Right lobe of liver (tissue), 4 donors: ENCODE results near the gene CIDEC.

Experiments
- POLR2A ChIP-seq: fragments of 450-650 bp; IDR thresholded peaks from one replicate; pipeline ENCODE4 v1.6.1; 2017; ENCODE audit warnings: antibody characterized with exemption, mild to moderate bottlenecking
- TF ChIP-seq, protein P1 (sequence below), 4 donors: fragments of 200-600 bp in 3 of 4; fragments of 450-650 bp in 1 of 4; IDR thresholded peaks; one replicate each; pipeline versions ENCODE4 v1.5.1 to v1.8.0; 2016 to 2022; ENCODE audit warnings: antibody characterized with exemption in 4 of 4, mild to moderate bottlenecking in 2 of 4
- donor health status: DM: no; HTN: no; CAD: no.
- donor health status: DM: no; HTN: no; CAD: no.
- donor health status: DM: no; HTN: yes; CAD: no.

DNA sequence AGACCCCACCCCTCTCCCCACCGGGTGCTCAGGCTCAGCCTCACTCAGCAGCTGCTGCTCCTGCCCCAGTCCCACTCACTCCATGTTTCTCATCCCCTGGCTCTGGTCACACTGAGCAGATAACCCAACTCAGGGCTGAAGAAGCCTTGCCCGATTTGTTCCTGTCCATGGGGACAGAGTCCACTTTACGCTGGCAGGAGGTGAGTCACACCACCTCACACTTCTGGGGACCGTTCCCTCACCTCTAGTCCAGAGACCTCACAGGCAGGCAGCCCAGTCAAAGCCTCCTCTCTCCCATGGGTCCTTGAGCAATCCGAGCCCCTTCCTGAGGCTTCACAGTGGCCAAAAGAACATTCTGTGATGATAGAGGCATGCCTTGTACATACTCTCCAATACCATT, 1.4 kb downstream of the CIDEC start:
- TF ChIP-seq, protein P1, sequence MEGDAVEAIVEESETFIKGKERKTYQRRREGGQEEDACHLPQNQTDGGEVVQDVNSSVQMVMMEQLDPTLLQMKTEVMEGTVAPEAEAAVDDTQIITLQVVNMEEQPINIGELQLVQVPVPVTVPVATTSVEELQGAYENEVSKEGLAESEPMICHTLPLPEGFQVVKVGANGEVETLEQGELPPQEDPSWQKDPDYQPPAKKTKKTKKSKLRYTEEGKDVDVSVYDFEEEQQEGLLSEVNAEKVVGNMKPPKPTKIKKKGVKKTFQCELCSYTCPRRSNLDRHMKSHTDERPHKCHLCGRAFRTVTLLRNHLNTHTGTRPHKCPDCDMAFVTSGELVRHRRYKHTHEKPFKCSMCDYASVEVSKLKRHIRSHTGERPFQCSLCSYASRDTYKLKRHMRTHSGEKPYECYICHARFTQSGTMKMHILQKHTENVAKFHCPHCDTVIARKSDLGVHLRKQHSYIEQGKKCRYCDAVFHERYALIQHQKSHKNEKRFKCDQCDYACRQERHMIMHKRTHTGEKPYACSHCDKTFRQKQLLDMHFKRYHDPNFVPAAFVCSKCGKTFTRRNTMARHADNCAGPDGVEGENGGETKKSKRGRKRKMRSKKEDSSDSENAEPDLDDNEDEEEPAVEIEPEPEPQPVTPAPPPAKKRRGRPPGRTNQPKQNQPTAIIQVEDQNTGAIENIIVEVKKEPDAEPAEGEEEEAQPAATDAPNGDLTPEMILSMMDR (IDR thresholded peaks at IDR 0.05), result no peak
- peak; percentile 69 for TF ChIP-seq POLR2A
